IgD-negative memory B cell (primary cell): ENCODE data around the gene SEC14L2. TPM values are rescaled to one million over a fixed set of nuclear protein-coding genes. Genes with fewer than 3 reads are reported as not detected.
A peak's percentile ranks its signal among the peaks of the same experiment; 100 is the strongest.
"Not testable (repeated sequence)": the region's sequence is repeated elsewhere in the genome, so short reads cannot be mapped to it uniquely, and the experiment has no call there.

Experiments used
- H3K27ac Mint-ChIP-seq, 3 donors: one replicate each; pipeline ENCODE4 v1.8.0; 2020 to 2022; ENCODE audit warnings: mild to moderate bottlenecking in 3 of 3, mixed read lengths in 3 of 3, moderate library complexity in 1 of 3
- H3K27me3 Mint-ChIP-seq: one replicate; pipeline ENCODE4 v1.8.0; 2021; ENCODE audit warnings: mixed read lengths
- H3K36me3 Mint-ChIP-seq: one replicate; pipeline ENCODE4 v1.8.0; 2020; ENCODE audit warnings: mild to moderate bottlenecking, mixed read lengths
- H3K4me1 Mint-ChIP-seq, 3 donors: one replicate each; pipeline ENCODE4 v1.8.0; 2020 to 2022; ENCODE audit warnings: mixed read lengths in 3 of 3, mild to moderate bottlenecking in 1 of 3
- H3K4me3 Mint-ChIP-seq, 4 donors: one replicate each; pipeline ENCODE4 v1.8.0; 2020 to 2022; ENCODE audit warnings: mild to moderate bottlenecking in 4 of 4, mixed read lengths in 4 of 4, moderate library complexity in 3 of 4
- H3K9me3 Mint-ChIP-seq, 3 donors: one replicate each; pipeline ENCODE4 v1.8.0; 2020 to 2021; ENCODE audit warnings: mixed read lengths in 3 of 3, mild to moderate bottlenecking in 1 of 3
- polyA plus RNA-seq: library from polyadenylated mRNA; unstranded; fragments of 300-500 nt; fragmentation: Illumina TruSeq; gene quantifications from one replicate; pipeline ENCODE4 v1.2.3, GENCODE V29; 2021

SEC14L2 gene
- polyA plus RNA-seq, 1 donor from 2014 or later, result 1.1 TPM

GRCh38 chr22:30435674-30436126 lies 38.9 kb downstream of the SEC14L2 start:
- H3K4me3 Mint-ChIP-seq, result peak overlapping the region; percentile 62 to 94 (median 82)
- H3K27ac Mint-ChIP-seq, result peak overlapping the region; percentile 80 to 99 (median 98)
- H3K4me1 Mint-ChIP-seq, result peaks cover 8 to 16% (median 10%) of the 10 kb centered on the region in 3 donors
- peaks cover 7% of the 10 kb centered on the region for H3K36me3 Mint-ChIP-seq
- H3K27me3 Mint-ChIP-seq, result peaks cover 24% of the 10 kb centered on the region
- H3K9me3 Mint-ChIP-seq, result peaks cover 0 to 21% (median 8%) of the 10 kb centered on the region in 3 donors

GRCh38 chr22:30436196-30436595 lies 39.4 kb downstream of the SEC14L2 start:
- Mint-ChIP-seq H3K4me3 (peak overlapping the region; percentile 62 to 94 (median 82)), H3K4me1 (peaks cover 10 to 16% (median 11%) of the 10 kb centered on the region in 3 donors), H3K27ac (peak overlapping the region; percentile 80 to 99 (median 98)), H3K36me3 (peaks cover 7% of the 10 kb centered on the region), H3K27me3 (peaks cover 28% of the 10 kb centered on the region), H3K9me3 (peaks cover 3 to 24% (median 8%) of the 10 kb centered on the region in 3 donors)

GRCh38 chr22:30438559-30438958 lies 41.7 kb downstream of the SEC14L2 start:
- peaks cover 7 to 30% (median 15%) of the 10 kb centered on the region in 3 donors for H3K9me3 Mint-ChIP-seq
- peaks cover 5% of the 10 kb centered on the region for H3K36me3 Mint-ChIP-seq
- H3K27me3 Mint-ChIP-seq, result peaks cover 43% of the 10 kb centered on the region
- H3K4me3 Mint-ChIP-seq, result peak overlapping the region in 1 of 4 donors; percentile 13
- H3K4me1 Mint-ChIP-seq, result peaks cover 15 to 21% (median 18%) of the 10 kb centered on the region in 3 donors
- H3K27ac Mint-ChIP-seq, result peak overlapping the region in 1 of 3 donors; percentile 46

GRCh38 chr22:30439226-30439625 lies 42.4 kb downstream of the SEC14L2 start:
- Mint-ChIP-seq H3K27me3 (peaks cover 47% of the 10 kb centered on the region), H3K4me1 (peaks cover 15 to 21% (median 18%) of the 10 kb centered on the region in 3 donors), H3K36me3 (peaks cover 5% of the 10 kb centered on the region), H3K27ac (no peak overlapping the region), H3K4me3 (no peak overlapping the region), H3K9me3 (peaks cover 7 to 30% (median 15%) of the 10 kb centered on the region in 3 donors)

- Mint-ChIP-seq H3K4me1 (peaks cover 14 to 21% (median 16%) of the 10 kb centered on the region in 3 donors), H3K9me3 (peaks cover 7 to 28% (median 15%) of the 10 kb centered on the region in 3 donors), H3K27ac (peak overlapping the region in 2 of 3 donors; percentile 69 to 90), H3K4me3 (no peak overlapping the region), H3K36me3 (peaks cover 5% of the 10 kb centered on the region), H3K27me3 (peaks cover 48% of the 10 kb centered on the region)
Measured at GRCh38 chr22:30439836-30440235, 43.0 kb downstream of the SEC14L2 start.

GRCh38 chr22:30441088-30441487 lies 44.3 kb downstream of the SEC14L2 start:
- H3K9me3 Mint-ChIP-seq, result peaks cover 7 to 15% (median 11%) of the 10 kb centered on the region in 3 donors
- peaks cover 55% of the 10 kb centered on the region for H3K27me3 Mint-ChIP-seq
- H3K4me1 Mint-ChIP-seq, result peaks cover 6 to 13% (median 12%) of the 10 kb centered on the region in 3 donors
- H3K4me3 Mint-ChIP-seq, result no peak overlapping the region
- peaks cover 3% of the 10 kb centered on the region for H3K36me3 Mint-ChIP-seq
- H3K27ac Mint-ChIP-seq, result peak overlapping the region; percentile 46 to 90 (median 69)

- peak overlapping the region in 1 of 4 donors; percentile 76 for H3K4me3 Mint-ChIP-seq
- H3K9me3 Mint-ChIP-seq, result peaks cover 7 to 12% (median 8%) of the 10 kb centered on the region in 3 donors
- peaks cover 3% of the 10 kb centered on the region for H3K36me3 Mint-ChIP-seq
- peak overlapping the region in 1 of 3 donors; percentile 12 for H3K27ac Mint-ChIP-seq
- H3K4me1 Mint-ChIP-seq, result peaks cover 5 to 12% (median 9%) of the 10 kb centered on the region in 3 donors
- peaks cover 48% of the 10 kb centered on the region for H3K27me3 Mint-ChIP-seq
Measured at GRCh38 chr22:30444632-30445437, 48.0 kb downstream of the SEC14L2 start.

- peak overlapping the region in 1 of 3 donors; percentile 12 for H3K27ac Mint-ChIP-seq
- no peak overlapping the region for H3K4me3 Mint-ChIP-seq
- peaks cover 5 to 12% (median 5%) of the 10 kb centered on the region in 3 donors for H3K4me1 Mint-ChIP-seq
- H3K36me3 Mint-ChIP-seq, result peaks cover 3% of the 10 kb centered on the region
- H3K9me3 Mint-ChIP-seq, result peaks cover 7 to 9% (median 8%) of the 10 kb centered on the region in 3 donors
- peaks cover 43% of the 10 kb centered on the region for H3K27me3 Mint-ChIP-seq
Measured at GRCh38 chr22:30445438-30446145, 48.8 kb downstream of the SEC14L2 start.

- Mint-ChIP-seq H3K4me1 (peaks cover 0 to 5% (median 2%) of the 10 kb centered on the region in 3 donors), H3K27ac (no peak overlapping the region), H3K36me3 (peaks cover 3% of the 10 kb centered on the region), H3K9me3 (peaks cover 0 to 6% (median 4%) of the 10 kb centered on the region in 3 donors), H3K4me3 (no peak overlapping the region), H3K27me3 (peaks cover 36% of the 10 kb centered on the region)
Measured at GRCh38 chr22:30447656-30448055, 50.8 kb downstream of the SEC14L2 start.

- H3K4me3 Mint-ChIP-seq, H3K9me3 Mint-ChIP-seq, H3K4me1 Mint-ChIP-seq, H3K27ac Mint-ChIP-seq, H3K36me3 Mint-ChIP-seq: not testable (repeated sequence)
- H3K27me3 Mint-ChIP-seq, result peaks cover 21% of the 10 kb centered on the region
Measured at GRCh38 chr22:30451488-30451887, 54.7 kb downstream of the SEC14L2 start.

- Mint-ChIP-seq H3K9me3 (peaks cover 0 to 5% (median 2%) of the 10 kb centered on the region in 3 donors), H3K4me1 (no peaks in the 10 kb centered on the region), H3K4me3 (no peak overlapping the region), H3K27me3 (peaks cover 18% of the 10 kb centered on the region), H3K36me3 (no peaks in the 10 kb centered on the region), H3K27ac (no peak overlapping the region)
Measured at GRCh38 chr22:30452861-30453260, 56.0 kb downstream of the SEC14L2 start.

GRCh38 chr22:30453731-30454510 lies 57.1 kb downstream of the SEC14L2 start:
- no peak overlapping the region for H3K4me3 Mint-ChIP-seq
- peak overlapping the region in 1 of 3 donors; percentile 57 for H3K27ac Mint-ChIP-seq

GRCh38 chr22:30455075-30455840 lies 58.4 kb downstream of the SEC14L2 start:
- Mint-ChIP-seq H3K4me1 (no peaks in the 10 kb centered on the region), H3K36me3 (no peaks in the 10 kb centered on the region), H3K4me3 (no peak overlapping the region), H3K27ac (no peak overlapping the region), H3K9me3 (peaks cover 2 to 9% (median 3%) of the 10 kb centered on the region in 3 donors), H3K27me3 (peaks cover 26% of the 10 kb centered on the region)

More at GRCh38 chr22:30453731-30454510, 57.1 kb downstream of the SEC14L2 start:
- peaks cover 20% of the 10 kb centered on the region for H3K27me3 Mint-ChIP-seq
- H3K9me3 Mint-ChIP-seq, result peaks cover 0 to 5% (median 2%) of the 10 kb centered on the region in 3 donors
- H3K36me3 Mint-ChIP-seq, result no peaks in the 10 kb centered on the region
- H3K4me1 Mint-ChIP-seq, result no peaks in the 10 kb centered on the region
